H1 (cell line): ENCODE measurements around the gene COL4A3. TPM values are rescaled to one million over a fixed set of nuclear protein-coding genes. Genes with fewer than 3 reads are reported as not detected.

Experiments
- CTCF ChIA-PET: fragments of 300-600 bp; sonication (Branson Sonifier 250); formaldehyde crosslinking; loops from one replicate; lab custom pipeline; 2021; ENCODE audit not compliant: partially characterized antibody; lab: Charles Lee
- POLR2A ChIA-PET: fragments of 300-600 bp; sonication (Branson Sonifier 250); formaldehyde crosslinking; loops from one replicate; lab custom pipeline; 2021; ENCODE audit warnings: inconsistent platforms; ENCODE audit not compliant: partially characterized antibody; lab: Charles Lee
- DNase-seq, 2 experiments: peaks; one replicate each; pipeline versions ENCODE4 v3.0.0 to v3.0.0-alpha.2; 2010 to 2022; ENCODE audit warnings: low spot score in 2 of 2, low read depth in 1 of 2, mixed read lengths in 1 of 2
- FAIRE-seq: peaks from 2 replicates; lab custom pipeline; 2011; peaks lifted over from hg19 to GRCh38; lab: Jason Lieb, UNC
- H2AFZ ChIP-seq: 2 replicates; pipeline ENCODE4 v1.8.1; 2012; ENCODE audit warnings: low read length, inconsistent platforms
- H2AK5ac ChIP-seq: 2 replicates; pipeline ENCODE4 v1.6.1; 2013; ENCODE audit warnings: low read depth, low read length
- H2BK120ac ChIP-seq: replicated peaks from 2 replicates; pipeline ENCODE3; 2013; ENCODE audit warnings: low read depth, low read length, inconsistent platforms
- H2BK12ac ChIP-seq: 2 replicates; pipeline ENCODE4 v1.6.1; 2013; ENCODE audit warnings: low read depth, low read length
- H2BK15ac ChIP-seq: 2 replicates; pipeline ENCODE4 v1.6.1; 2013; ENCODE audit warnings: low read length
- H2BK20ac ChIP-seq: 2 replicates; pipeline ENCODE4 v1.6.1; 2013; ENCODE audit warnings: low read length
- H2BK5ac ChIP-seq: 2 replicates; pipeline ENCODE4 v1.6.1; 2013; ENCODE audit warnings: low read depth, low read length
- H3K14ac ChIP-seq: 2 replicates; pipeline ENCODE4 v1.6.1; 2013; ENCODE audit warnings: inconsistent platforms; ENCODE audit not compliant: insufficient read length
- H3K18ac ChIP-seq: 2 replicates; pipeline ENCODE4 v1.6.1; 2013; ENCODE audit warnings: low read length; ENCODE audit errors: extremely low read depth
- H3K23ac ChIP-seq: 2 replicates; pipeline ENCODE4 v1.6.1; 2013; ENCODE audit warnings: inconsistent platforms; ENCODE audit not compliant: insufficient read length
- H3K23me2 ChIP-seq: 2 replicates; pipeline ENCODE4 v1.6.1; 2013; ENCODE audit warnings: low read depth, low read length
- H3K27ac ChIP-seq: 2 replicates; pipeline ENCODE4 v1.6.1; 2011; ENCODE audit warnings: low read depth, low read length, inconsistent platforms
- H3K27me3 ChIP-seq, 4 experiments: replicated peaks in 1 of 4; 1 replicate in 1 of 4; 2 replicates in 3 of 4; pipeline versions ENCODE4 v1.6.1 to v1.8.1; 2011 to 2013; ENCODE audit warnings: low read length in 3 of 4, mild to moderate bottlenecking in 3 of 4, inconsistent platforms in 2 of 4, mixed read lengths in 2 of 4, moderate library complexity in 1 of 4; ENCODE audit not compliant: control insufficient read depth in 3 of 4, insufficient read depth in 3 of 4; ENCODE audit errors: extremely low read depth in 1 of 4
- H3K36me3 ChIP-seq, 4 experiments: 2 replicates each; pipeline versions ENCODE4 v1.6.1 to v1.8.1; 2011 to 2013; ENCODE audit warnings: mild to moderate bottlenecking in 4 of 4, low read length in 3 of 4, moderate library complexity in 2 of 4, control low read depth in 1 of 4, inconsistent platforms in 1 of 4; ENCODE audit not compliant: insufficient read depth in 4 of 4, control insufficient read depth in 2 of 4
- H3K4ac ChIP-seq: replicated peaks from 2 replicates; pipeline ENCODE3; 2013; ENCODE audit warnings: low read length, low read depth, mixed read lengths, inconsistent platforms; ENCODE audit not compliant: insufficient read length
- H3K4me1 ChIP-seq, 4 experiments: replicated peaks in 1 of 4; 1 replicate in 1 of 4; 2 replicates in 3 of 4; pipeline versions ENCODE4 v1.6.1 to v1.8.1; 2011 to 2013; ENCODE audit warnings: low read length in 3 of 4, inconsistent platforms in 2 of 4, mixed read lengths in 1 of 4; ENCODE audit not compliant: insufficient read depth in 4 of 4, control insufficient read depth in 3 of 4
- H3K4me2 ChIP-seq, 2 experiments: 2 replicates each; pipeline versions ENCODE4 v1.6.1 to v1.8.1; 2011 to 2013; ENCODE audit warnings: low read depth in 2 of 2, low read length in 2 of 2, control low read depth in 1 of 2, inconsistent platforms in 1 of 2, mild to moderate bottlenecking in 1 of 2; ENCODE audit not compliant: insufficient read depth in 1 of 2
- H3K4me3 ChIP-seq, 4 experiments: fragments of 200-600, 300-600 bp in 1 of 4; sonication (generic), shearing (Covaris generic), sonication (Bioruptor Twin) in 1 of 4; 2 replicates each; pipeline versions ENCODE4 v1.5.1 to v1.8.1; 2011 to 2016; ENCODE audit warnings: low read length in 4 of 4, low read depth in 3 of 4, control low read depth in 2 of 4, inconsistent platforms in 2 of 4, mild to moderate bottlenecking in 2 of 4, mixed read lengths in 1 of 4, moderate library complexity in 1 of 4; ENCODE audit not compliant: insufficient read depth in 2 of 4; ENCODE audit errors: extremely low read depth in 1 of 4
- H3K56ac ChIP-seq: replicated peaks from 2 replicates; pipeline ENCODE3; 2013; ENCODE audit warnings: low read depth, mild to moderate bottlenecking, mixed read lengths, low read length, inconsistent platforms; ENCODE audit not compliant: insufficient read length
- H3K79me1 ChIP-seq: 2 replicates; pipeline ENCODE4 v1.6.1; 2013; ENCODE audit warnings: low read depth, low read length, control low read depth
- H3K79me2 ChIP-seq, 2 experiments: 2 replicates each; pipeline versions ENCODE4 v1.6.1 to v1.8.1; 2012 to 2013; ENCODE audit warnings: low read length in 2 of 2, mild to moderate bottlenecking in 2 of 2, inconsistent platforms in 1 of 2; ENCODE audit not compliant: insufficient read depth in 2 of 2, control insufficient read depth in 1 of 2
- H3K9ac ChIP-seq, 4 experiments: replicated peaks in 1 of 4; 1 replicate in 1 of 4; 2 replicates in 3 of 4; pipeline versions ENCODE4 v1.6.1 to v1.8.1; 2011 to 2013; ENCODE audit warnings: low read depth in 3 of 4, low read length in 3 of 4, control low read depth in 2 of 4, mild to moderate bottlenecking in 2 of 4, moderate library complexity in 2 of 4, inconsistent platforms in 1 of 4; ENCODE audit errors: extremely low read depth in 1 of 4
- H3K9me3 ChIP-seq, 2 experiments: 2 replicates each; pipeline versions ENCODE4 v1.6.1 to v1.8.1; 2012 to 2013; ENCODE audit warnings: mild to moderate bottlenecking in 2 of 2, moderate library complexity in 2 of 2, control low read depth in 1 of 2, inconsistent platforms in 1 of 2, low read depth in 1 of 2, low read length in 1 of 2, mixed read lengths in 1 of 2; ENCODE audit not compliant: insufficient read depth in 2 of 2
- H4K20me1 ChIP-seq, 2 experiments: replicated peaks in 1 of 2; 2 replicates each; pipeline versions ENCODE3 to v1.8.1; 2011 to 2013; ENCODE audit warnings: inconsistent platforms in 2 of 2, low read length in 2 of 2, mild to moderate bottlenecking in 1 of 2; ENCODE audit not compliant: insufficient read depth in 2 of 2, control insufficient read depth in 1 of 2
- H4K5ac ChIP-seq: 2 replicates; pipeline ENCODE4 v1.6.1; 2013; ENCODE audit warnings: low read length, low read depth, mixed read lengths, inconsistent platforms; ENCODE audit not compliant: insufficient read length
- H4K8ac ChIP-seq: 2 replicates; pipeline ENCODE4 v1.8.0; 2013; ENCODE audit warnings: mild to moderate bottlenecking, moderate library complexity, low read length, inconsistent platforms; ENCODE audit not compliant: insufficient read depth; ENCODE audit errors: extremely low read depth
- H4K91ac ChIP-seq: replicated peaks from 2 replicates; pipeline ENCODE3; 2013; ENCODE audit warnings: low read length, mixed read lengths, inconsistent platforms; ENCODE audit not compliant: insufficient read length
- BRCA1 ChIP-seq: IDR thresholded peaks from 2 replicates; pipeline ENCODE4 v1.6.1; 2012; ENCODE audit warnings: low read depth, low read length, improper control_type of control experiment
- CBX5 ChIP-seq: fragments of 300-800, 300-1000 bp; sonication (generic); IDR thresholded peaks from 2 replicates; pipeline ENCODE4 v1.7.1; 2016; ENCODE audit warnings: antibody characterized with exemption, low read length, low read depth
- CHD2 ChIP-seq: IDR thresholded peaks from 2 replicates; pipeline ENCODE4 v1.6.1; 2012; ENCODE audit warnings: low read length, improper control_type of control experiment
- GABPA ChIP-seq: IDR thresholded peaks from 2 replicates; pipeline ENCODE4 v1.6.1; 2011; ENCODE audit warnings: mild to moderate bottlenecking, low read length, moderate library complexity, borderline replicate concordance; ENCODE audit not compliant: insufficient read depth
- KDM4A ChIP-seq: IDR thresholded peaks from one replicate; pipeline ENCODE4 v1.7.1; 2012; ENCODE audit warnings: low read depth, mild to moderate bottlenecking, moderate library complexity, low read length, inconsistent platforms; ENCODE audit not compliant: severe bottlenecking
- KDM5A ChIP-seq: fragments of 200-600 bp; IDR thresholded peaks from 2 replicates; pipeline ENCODE4 v1.7.1; 2012; ENCODE audit warnings: mild to moderate bottlenecking, low read length, inconsistent platforms, mixed read lengths
- MAFK ChIP-seq: IDR thresholded peaks from 2 replicates; pipeline ENCODE4 v1.6.1; 2012; ENCODE audit warnings: low read depth, mild to moderate bottlenecking, improper control_type of control experiment, low read length
- NANOG ChIP-seq: IDR thresholded peaks from 2 replicates; pipeline ENCODE4 v1.6.1; 2011; ENCODE audit warnings: low read length, low read depth, mild to moderate bottlenecking, inconsistent platforms; ENCODE audit not compliant: insufficient read depth, poor library complexity, severe bottlenecking
- SUZ12 ChIP-seq: fragments of 200-600 bp; sonication (generic); IDR thresholded peaks from 2 replicates; pipeline ENCODE4 v1.6.1; 2012; ENCODE audit warnings: mild to moderate bottlenecking, inconsistent platforms, low read length, moderate library complexity, mixed read lengths
- TAF1 ChIP-seq: IDR thresholded peaks from 2 replicates; pipeline ENCODE4 v1.6.1; 2011; ENCODE audit warnings: mild to moderate bottlenecking, low read depth, low read length
- USF2 ChIP-seq: IDR thresholded peaks from 2 replicates; pipeline ENCODE4 v1.6.1; 2011; ENCODE audit warnings: low read length, improper control_type of control experiment
- WGBS, 2 experiments: shearing (Covaris generic) in 1 of 2; methylation state at CpG; one replicate each; pipeline versions ENCODE4 v1.1.6 to v1.1.7; 2013 to 2015; ENCODE audit warnings: low lambda C conversion rate in 2 of 2, mixed read lengths in 2 of 2, inconsistent platforms in 1 of 2, low coverage in 1 of 2, missing lambda C conversion rate in 1 of 2; ENCODE audit not compliant: insufficient replicate concordance in 2 of 2, insufficient coverage in 1 of 2, insufficient read length in 1 of 2; ENCODE audit errors: extremely low coverage in 1 of 2, missing lambda C conversion rate in 1 of 2; 5-methylcytosine and 5-hydroxymethylcytosine counted together
- polyA plus RNA-seq, 7 experiments: library from polyadenylated mRNA; depleted of rRNA in 3 of 7; stranded (reverse) in 5 of 7; unstranded in 2 of 7; fragments of >200 nt in 5 of 7; fragments of 200-250 nt in 2 of 7; gene quantifications; 1 replicate in 5 of 7; 2 replicates in 1 of 7; 4 replicates in 1 of 7; pipeline versions ENCODE4 v1.2.1 to v1.2.3, GENCODE V29; 2011 to 2013; ENCODE audit warnings: missing spikeins in 2 of 7, mixed read lengths in 2 of 7
- total RNA-seq: library from RNA; stranded (reverse); fragmentation: NEBNext Ultra II Directional; extraction: Animal tissue kit (Norgen Biotek cat#: 25700); gene quantifications from 2 replicates; pipeline ENCODE4 v1.2.1, GENCODE V29; 2021

The COL4A3 gene
- total and polyA plus RNA-seq, 2 of the 8 experiments (the other 6 are each of a cell fraction or from before 2014, with no cell fraction given) = 0.12 to 0.17 TPM

- Histone ChIP-seq H3K23me2 (no peaks in the 10 kb centered on the region; the same call in 1 of the 2 replicates), H3K9ac (no peak overlapping the region), H3K56ac (no peak overlapping the region), H2BK5ac (no peak overlapping the region), H3K14ac (no peak overlapping the region), H3K9me3 (peaks cover 9 to 10% of the 10 kb centered on the region in 2 experiments; a peak in 2 of 4 replicates), H3K4me1 (no peaks in the 10 kb centered on the region; a peak in 2 of 7 replicates), H3K27me3 (no peaks in the 10 kb centered on the region), H2BK120ac (no peak overlapping the region), H3K18ac (no peak overlapping the region), H3K23ac (no peak overlapping the region), H4K91ac (no peak overlapping the region)
- POLR2A ChIA-PET = interaction anchor here (1.0 kb wide), 1 partner anchor 20 kb away, joined by 4 read pairs; no protein-coding TSS in a partner anchor
- 92% methylated on average over 6 of the region's 6 CpGs; no CpG with 5 or more reads in 1 of the 2 experiments for WGBS, 2 experiments
- DNase-seq = no peak
- TF ChIP-seq BRCA1 (no peak), TAF1 (no peak), SUZ12 (no peak), MAFK (no peak), USF2 (no peak), CHD2 (no peak), CBX5 (no peak), NANOG (no peak), KDM5A (no peak), GABPA (no peak), KDM4A (no peak)
- TF ChIP-seq, all 59 proteins: peak for 0
- Histone ChIP-seq H4K20me1 (peaks cover 0 to 3% of the 10 kb centered on the region in 2 experiments), H3K79me1 (no peaks in the 10 kb centered on the region), H3K27ac (no peak overlapping the region), H2BK15ac (no peak overlapping the region), H3K4me3 (peak overlapping the region in 3 of 4 experiments; percentile 80 to 95 (median 85); a peak in 5 of 8 replicates), H3K4me2 (peak overlapping the region; percentile 69 to 85; a peak in 3 of 4 replicates), H4K5ac (no peak overlapping the region), H2BK20ac (no peak overlapping the region), H3K4ac (no peak overlapping the region), H2BK12ac (no peak overlapping the region), H4K8ac (no peak overlapping the region), H2AFZ (no peak overlapping the region), H2AK5ac (no peak overlapping the region), H3K79me2 (peaks cover 4 to 63% of the 10 kb centered on the region in 2 experiments; a peak in 3 of 4 replicates), H3K36me3 (peaks cover 0 to 11% (median 4%) of the 10 kb centered on the region in 4 experiments; a peak in 4 of 8 replicates)
- no peak for FAIRE-seq
- CTCF ChIA-PET = interaction anchor here (1.4 kb wide), 1 partner anchor 79 kb away, joined by 5 read pairs; no protein-coding TSS in a partner anchor
Observed at GRCh38 chr2:227326783-227327182, 162.4 kb downstream of the COL4A3 start.
